ENCODE results near the gene MMP27.

MMP27 gene

DNA sequence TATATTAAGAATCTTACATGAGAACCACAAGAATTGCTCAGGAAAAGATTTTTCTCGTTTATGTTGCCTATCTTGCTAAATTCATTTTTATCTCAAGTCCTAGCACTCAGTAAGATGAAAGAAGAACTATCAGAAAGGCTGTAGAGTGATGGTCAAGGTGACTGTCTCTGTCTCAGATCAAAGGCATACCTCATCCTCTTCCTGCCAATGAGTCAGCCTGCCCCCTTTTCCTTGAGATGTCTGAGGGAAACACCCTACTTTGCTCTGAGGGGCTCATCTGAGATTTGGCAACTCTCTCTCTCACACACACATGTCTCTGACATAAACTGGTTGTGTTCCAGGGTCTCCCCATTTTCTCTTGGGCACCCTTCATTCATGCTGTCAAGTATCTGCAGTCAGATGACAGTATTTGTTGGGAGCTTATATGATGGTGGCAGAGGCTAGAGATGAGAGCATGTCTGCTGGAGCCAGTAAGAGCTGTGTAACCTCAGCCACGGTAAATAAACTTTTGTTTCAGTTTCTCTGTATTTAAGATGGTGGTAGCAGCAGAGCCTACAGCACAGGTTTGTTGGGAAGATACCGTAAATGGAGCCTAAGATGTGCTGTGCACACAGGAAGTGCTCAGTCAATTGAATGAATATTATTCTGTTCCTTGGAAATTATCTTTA, 1.6 kb downstream of the MMP27 start:
- DNase-seq = no peak

DNA sequence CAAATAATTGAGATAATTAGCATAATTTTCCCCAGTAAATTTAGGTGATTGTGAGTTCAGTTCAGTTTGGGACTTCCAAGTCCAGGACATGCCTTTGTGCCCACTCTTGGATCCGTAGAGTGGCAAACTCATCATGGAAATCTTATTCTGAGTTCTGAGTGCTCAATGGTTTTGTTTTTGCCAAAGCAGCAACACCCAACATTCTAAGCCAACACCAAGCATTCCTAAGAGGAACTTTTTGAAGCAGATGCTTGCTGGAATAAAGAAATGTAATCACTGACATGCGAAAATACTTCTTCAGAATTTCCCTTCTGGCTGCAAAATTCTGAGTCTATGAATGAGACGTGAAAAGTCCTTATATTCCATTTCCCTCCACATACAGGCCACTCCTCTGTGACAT, 10.4 kb downstream of the MMP27 start:
- no peak for DNase-seq

GRCh38 chr11:102685754-102686153, 19.8 kb downstream of the MMP27 start:
- DNase-seq = no peak

DNA sequence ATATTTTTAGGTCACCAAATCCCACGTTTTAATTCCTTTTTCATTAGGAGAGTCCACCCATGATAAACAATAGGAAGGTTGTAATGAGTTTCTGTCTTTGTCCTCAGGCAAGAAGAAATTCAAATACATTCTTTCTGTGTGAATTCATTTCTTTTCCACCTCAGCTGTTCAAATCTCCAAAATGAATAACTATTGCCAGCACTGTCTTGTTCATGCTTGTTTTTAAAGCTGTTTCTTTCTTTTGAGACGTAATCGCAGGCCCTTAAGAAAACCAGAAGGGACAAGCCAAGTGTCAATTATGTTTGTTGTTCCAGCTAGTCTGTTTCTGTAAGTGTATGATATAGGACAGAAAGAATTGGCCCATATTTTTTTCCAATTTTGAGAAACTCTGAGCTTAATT, 20.2 kb downstream of the MMP27 start:
- no peak for DNase-seq

DNA sequence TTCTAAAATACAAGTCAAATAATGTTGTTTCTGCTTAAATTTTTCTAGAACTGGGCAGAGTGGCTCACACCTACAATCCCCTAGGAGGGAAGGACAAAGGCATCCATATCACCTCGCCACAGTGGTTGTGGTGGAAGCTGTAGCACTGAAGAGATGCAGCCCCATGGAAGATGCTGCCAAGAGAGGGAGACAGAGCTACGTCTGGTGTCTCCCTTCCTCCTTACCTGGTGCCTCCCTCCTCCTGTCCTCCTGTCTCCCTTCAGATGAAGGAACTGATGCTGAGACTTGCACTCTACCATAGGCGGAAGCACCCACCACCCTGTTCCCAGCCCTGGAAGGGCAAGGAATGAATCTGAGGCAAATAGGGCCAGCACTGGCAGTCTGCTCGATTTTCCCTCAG, 22.3 kb downstream of the MMP27 start:
- no peak for DNase-seq

DNA sequence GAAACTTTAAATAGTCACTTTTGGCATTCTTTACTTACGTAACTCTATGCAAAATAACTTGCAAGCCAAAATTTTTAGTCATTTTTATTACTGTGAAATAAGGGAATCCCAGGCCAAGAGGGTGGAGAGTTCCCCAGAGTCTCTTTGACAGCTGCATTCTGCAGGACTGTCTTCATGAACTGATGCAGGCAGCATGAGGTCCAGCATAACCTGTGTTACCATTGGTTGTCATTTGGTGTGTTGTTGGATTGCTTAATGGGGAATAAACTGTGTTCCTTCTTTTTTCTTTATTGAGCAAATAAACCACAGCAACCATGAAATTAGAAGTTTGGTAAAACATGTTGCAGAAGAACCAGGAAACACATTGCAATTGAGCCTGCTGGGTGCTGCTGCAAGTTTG, 24.6 kb downstream of the MMP27 start:
- no peak for DNase-seq

- DNase-seq = no peak
Measured at GRCh38 chr11:102678022-102678421, 27.5 kb downstream of the MMP27 start.

DNA sequence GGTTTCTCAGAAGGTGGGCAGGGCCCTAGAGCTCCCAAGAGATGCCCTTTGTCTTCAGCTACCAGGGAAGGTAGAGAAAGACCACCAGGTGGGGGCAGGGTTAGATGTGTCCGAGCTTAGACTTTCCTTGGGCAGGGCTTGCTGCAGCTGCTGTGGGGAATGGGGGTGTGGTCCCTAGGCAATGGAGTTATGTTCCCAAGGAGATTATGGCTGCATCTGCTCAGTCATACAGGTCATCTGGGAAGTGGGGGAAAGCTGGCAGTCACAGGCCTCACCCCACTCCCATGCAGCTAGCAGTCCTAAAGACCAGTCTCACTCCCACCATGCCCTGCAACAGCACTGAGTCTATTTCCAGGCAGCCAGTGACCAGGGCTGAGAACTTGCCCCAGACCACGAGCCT, 29.5 kb downstream of the MMP27 start:
- DNase-seq = no peak

DNA sequence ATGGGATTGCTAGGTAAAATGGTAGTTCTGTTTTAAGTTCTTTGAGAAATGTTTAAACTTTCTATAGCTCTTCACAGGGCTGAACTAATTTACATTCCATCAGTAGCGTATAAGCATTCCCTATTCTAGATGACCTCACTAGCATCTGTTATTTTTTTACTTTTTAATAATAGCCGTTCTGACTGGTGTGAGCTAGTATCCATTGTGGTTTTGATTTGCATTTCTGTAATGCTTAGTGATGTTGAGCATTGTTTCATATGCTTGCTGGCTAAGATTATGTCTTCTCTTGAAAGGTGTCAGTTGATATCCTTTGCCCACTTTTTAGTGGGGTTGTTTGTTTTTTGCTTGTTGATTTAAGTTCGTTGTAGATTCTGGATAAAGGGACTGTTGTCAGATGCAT, 35.9 kb downstream of the MMP27 start:
- no peak for DNase-seq

GRCh38 chr11:102666331-102666957, 39.1 kb downstream of the MMP27 start:
- peak; percentile 10 for DNase-seq

GRCh38 chr11:102664001-102664752, 41.4 kb downstream of the MMP27 start:
- DNase-seq = no peak

GRCh38 chr11:102662607-102663006, 43.0 kb downstream of the MMP27 start:
- DNase-seq = no peak

DNA sequence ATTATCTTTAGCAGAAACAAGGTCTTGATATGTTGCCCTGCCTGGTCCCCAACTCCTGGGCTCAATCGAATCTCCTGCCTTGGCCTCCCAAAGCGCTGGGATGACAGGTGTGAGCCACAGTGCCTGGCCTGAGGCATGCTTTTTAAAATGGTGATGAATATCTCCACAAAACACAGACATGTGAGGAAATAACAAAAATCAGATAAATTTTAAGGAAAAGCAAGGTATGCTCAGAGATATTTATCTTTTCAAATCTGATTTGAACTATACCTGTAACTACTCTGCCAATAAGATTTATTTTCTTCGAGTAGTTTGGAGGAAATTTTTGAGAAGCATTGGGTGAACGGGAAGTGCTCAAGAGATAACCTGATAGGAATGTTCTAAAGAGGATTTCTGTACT, 44.5 kb downstream of the MMP27 start:
- no peak for DNase-seq

DNA sequence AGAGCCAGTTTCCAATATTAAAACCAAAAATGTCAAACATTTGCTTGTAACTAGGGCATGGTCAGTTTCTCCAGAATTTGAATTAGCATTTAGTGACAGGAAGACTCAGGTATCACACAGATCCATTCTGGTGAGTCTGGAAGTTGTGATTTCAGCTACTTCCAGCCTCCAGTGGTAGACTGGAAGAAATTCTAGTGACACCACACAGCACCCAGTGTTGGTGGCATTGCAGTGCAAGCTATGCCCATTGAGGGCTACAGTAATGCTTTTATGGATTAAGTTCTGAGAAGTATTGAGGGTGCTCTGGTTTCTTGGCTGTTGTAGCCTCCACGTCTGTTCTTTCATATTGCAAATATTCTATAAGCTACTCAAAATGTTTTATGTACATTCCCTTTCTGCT, 49.0 kb downstream of the MMP27 start:
- no peak for DNase-seq

GRCh38 chr11:102655547-102655946, 50.0 kb downstream of the MMP27 start:
- no peak for DNase-seq

DNA sequence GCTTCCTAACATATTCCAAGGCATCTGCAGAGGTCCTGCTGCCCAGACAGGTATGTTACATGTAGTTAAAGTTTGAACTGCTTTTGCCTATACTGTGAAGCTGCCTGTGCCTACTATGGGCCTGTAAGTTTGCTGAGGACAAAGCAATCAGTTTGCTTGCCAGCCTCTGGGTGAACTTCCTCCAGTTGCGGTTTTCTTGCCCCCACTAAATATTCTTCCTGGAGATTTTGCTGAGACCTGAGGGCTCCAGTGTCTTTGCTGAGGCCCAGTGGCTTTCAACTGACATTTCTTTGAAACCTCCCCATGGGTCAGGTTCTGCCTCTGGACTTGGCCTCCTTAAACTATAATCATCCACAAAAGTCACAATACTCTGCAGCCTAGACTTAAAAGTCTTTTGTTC, 50.8 kb downstream of the MMP27 start:
- DNase-seq = no peak

DNA sequence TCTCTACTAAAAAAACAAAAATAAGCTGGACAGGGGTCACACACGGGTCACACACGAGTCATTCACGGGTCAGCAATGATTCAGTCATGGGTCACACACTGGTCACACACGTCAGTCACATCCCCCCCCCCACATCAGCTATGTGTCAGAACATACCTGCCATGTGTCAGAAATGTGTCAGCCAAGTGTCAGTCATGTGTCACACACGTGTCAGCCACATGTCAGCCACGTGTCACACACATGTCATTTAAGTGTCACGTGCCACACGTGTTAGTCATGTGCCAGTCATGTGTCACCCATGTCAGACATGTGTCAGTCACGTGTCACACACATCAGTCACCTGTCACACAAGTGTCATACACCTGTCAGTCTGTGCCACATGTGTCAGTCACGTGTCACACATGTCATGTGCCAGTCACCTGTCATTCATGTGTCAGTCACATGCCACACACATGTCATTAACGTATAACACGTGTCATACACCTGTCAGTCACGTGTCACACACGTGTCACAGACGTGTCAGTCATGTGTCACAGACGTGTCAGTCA, 51.8 kb downstream of the MMP27 start:
- DNase-seq = no peak

DNA sequence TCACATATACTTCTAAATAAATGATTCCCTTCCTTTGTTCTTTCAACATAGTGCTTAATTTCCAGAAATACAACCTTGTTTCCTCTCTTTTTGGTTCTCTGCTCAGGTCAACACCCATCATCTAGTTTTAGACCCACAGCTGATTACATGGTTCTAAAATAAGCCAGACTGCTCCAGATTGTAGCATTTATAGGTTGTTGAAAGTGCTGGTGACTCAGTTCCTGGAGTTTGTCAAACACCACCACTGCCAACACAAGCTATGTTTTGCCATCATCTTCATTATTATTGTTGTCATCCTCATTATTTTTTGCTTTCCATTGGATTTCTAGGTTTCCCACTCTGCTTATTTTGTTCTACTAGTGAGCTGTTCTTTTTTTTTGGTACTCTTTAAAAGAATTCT, 58.1 kb downstream of the MMP27 start:
- DNase-seq = no peak

DNA sequence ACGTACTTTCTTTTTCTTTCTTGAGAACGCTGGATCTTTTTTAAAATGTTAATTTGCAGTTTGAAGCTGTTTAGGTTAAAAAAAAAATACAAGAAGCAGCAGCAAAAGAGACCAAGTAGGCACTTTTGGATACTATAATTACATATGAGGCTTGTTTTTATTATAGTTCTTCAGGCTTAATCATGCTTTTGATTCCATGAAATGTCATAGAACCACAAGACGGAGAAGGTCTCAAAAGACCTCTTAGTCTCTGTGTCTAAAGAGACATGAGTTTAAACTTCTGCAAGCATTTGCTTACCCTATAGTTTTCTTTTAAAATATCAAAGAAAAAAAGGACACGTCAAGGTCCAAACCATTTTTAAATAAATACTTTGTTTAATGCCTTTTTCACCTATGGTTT, 61.6 kb downstream of the MMP27 start:
- no peak for DNase-seq
